ENCODE results near the gene CAMTA1. TPM values are rescaled to one million over a fixed set of nuclear protein-coding genes. Genes with fewer than 3 reads are reported as not detected.

CAMTA1 gene
- total and polyA plus RNA-seq, 9 of the 15 experiments (the other 6 are each of a cell fraction or from before 2014, with no cell fraction given): 43.9 to 161 (median 65.9) TPM

DNA sequence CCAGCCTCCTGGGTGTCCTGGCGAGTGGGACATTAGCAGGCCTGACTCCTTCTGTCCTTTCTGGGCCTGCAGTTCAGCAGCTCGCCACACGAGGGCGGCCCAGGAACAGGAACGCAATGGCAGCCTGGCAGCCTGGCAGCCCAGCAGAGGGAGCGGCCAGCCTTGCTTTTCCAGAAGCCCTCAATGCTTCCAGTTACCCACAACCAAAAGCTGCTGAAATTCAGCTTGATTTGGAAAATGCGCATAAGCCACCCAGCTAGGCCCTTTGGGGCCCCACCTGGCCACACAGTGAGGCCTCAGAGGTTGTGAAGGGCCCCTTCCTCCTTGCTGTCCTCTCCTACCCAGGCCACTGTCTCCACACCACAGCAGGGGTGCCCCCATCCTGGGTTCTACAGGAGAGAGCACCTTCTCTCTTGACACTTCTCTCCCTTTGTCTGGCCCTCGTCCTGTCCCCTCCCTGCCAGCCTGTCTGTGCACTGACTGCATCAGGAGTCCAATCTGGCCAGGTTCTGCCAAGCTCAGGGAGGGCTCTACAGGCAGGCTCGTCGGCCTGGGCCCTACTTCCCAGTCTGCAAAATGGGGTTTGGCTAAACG lies 882.5 kb downstream of the CAMTA1 start (continued):
- TF ChIP-seq CTBP1 (IDR thresholded peaks at IDR 0.05; ENCODE audit: borderline replicate concordance) (peak; percentile 26; the same call in 1 of the 2 replicates), SIN3B (IDR thresholded peaks at IDR 0.05; ENCODE audit: low read depth) (0 out of 2 replicates have a peak, but pooled peaks have one; percentile 34), STAG1 (CRISPR knock-in tag; IDR thresholded peaks at IDR 0.05; ENCODE audit: borderline replicate concordance) (peak; percentile 95), MYC (IDR thresholded peaks at IDR 0.05; ENCODE audit: low read depth, low read length) (0 out of 2 replicates have a peak, but pooled peaks have one; percentile 19), MYC (CRISPR knock-in tag; IDR thresholded peaks at IDR 0.05; ENCODE audit: borderline replicate concordance, low read depth) (no peak), KLF16 (IDR thresholded peaks at IDR 0.05) (0 out of 2 replicates have a peak, but pooled peaks have one; percentile 6)
- TF ChIP-seq, protein P1, sequence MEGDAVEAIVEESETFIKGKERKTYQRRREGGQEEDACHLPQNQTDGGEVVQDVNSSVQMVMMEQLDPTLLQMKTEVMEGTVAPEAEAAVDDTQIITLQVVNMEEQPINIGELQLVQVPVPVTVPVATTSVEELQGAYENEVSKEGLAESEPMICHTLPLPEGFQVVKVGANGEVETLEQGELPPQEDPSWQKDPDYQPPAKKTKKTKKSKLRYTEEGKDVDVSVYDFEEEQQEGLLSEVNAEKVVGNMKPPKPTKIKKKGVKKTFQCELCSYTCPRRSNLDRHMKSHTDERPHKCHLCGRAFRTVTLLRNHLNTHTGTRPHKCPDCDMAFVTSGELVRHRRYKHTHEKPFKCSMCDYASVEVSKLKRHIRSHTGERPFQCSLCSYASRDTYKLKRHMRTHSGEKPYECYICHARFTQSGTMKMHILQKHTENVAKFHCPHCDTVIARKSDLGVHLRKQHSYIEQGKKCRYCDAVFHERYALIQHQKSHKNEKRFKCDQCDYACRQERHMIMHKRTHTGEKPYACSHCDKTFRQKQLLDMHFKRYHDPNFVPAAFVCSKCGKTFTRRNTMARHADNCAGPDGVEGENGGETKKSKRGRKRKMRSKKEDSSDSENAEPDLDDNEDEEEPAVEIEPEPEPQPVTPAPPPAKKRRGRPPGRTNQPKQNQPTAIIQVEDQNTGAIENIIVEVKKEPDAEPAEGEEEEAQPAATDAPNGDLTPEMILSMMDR (IDR thresholded peaks at IDR 0.05 in 2 of 3, conservative IDR thresholded peaks at IDR 0.05 in 1 of 3; ENCODE audit: insufficient read depth in 2 of 3, low read depth in 1 of 3, low read length in 3 of 3): peak; percentile 99
- TF ChIP-seq, protein P2, sequence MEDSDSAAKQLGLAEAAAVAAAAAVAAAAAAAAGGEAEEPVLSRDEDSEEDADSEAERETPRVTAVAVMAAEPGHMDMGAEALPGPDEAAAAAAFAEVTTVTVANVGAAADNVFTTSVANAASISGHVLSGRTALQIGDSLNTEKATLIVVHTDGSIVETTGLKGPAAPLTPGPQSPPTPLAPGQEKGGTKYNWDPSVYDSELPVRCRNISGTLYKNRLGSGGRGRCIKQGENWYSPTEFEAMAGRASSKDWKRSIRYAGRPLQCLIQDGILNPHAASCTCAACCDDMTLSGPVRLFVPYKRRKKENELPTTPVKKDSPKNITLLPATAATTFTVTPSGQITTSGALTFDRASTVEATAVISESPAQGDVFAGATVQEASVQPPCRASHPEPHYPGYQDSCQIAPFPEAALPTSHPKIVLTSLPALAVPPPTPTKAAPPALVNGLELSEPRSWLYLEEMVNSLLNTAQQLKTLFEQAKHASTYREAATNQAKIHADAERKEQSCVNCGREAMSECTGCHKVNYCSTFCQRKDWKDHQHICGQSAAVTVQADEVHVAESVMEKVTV (CRISPR knock-in tag; IDR thresholded peaks at IDR 0.05): peak; percentile 73
- TF ChIP-seq, protein P3, sequence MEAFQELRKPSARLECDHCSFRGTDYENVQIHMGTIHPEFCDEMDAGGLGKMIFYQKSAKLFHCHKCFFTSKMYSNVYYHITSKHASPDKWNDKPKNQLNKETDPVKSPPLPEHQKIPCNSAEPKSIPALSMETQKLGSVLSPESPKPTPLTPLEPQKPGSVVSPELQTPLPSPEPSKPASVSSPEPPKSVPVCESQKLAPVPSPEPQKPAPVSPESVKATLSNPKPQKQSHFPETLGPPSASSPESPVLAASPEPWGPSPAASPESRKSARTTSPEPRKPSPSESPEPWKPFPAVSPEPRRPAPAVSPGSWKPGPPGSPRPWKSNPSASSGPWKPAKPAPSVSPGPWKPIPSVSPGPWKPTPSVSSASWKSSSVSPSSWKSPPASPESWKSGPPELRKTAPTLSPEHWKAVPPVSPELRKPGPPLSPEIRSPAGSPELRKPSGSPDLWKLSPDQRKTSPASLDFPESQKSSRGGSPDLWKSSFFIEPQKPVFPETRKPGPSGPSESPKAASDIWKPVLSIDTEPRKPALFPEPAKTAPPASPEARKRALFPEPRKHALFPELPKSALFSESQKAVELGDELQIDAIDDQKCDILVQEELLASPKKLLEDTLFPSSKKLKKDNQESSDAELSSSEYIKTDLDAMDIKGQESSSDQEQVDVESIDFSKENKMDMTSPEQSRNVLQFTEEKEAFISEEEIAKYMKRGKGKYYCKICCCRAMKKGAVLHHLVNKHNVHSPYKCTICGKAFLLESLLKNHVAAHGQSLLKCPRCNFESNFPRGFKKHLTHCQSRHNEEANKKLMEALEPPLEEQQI (IDR thresholded peaks at IDR 0.05): no peak
